SKM-1 (cell line): ENCODE data around the gene CCDC85C.

Experiments used
- DNase-seq: peaks from one replicate; lab custom pipeline; 2025; ENCODE audit not compliant: unreplicated experiment; lab: John Stamatoyannopoulos, UW

CCDC85C gene

DNA sequence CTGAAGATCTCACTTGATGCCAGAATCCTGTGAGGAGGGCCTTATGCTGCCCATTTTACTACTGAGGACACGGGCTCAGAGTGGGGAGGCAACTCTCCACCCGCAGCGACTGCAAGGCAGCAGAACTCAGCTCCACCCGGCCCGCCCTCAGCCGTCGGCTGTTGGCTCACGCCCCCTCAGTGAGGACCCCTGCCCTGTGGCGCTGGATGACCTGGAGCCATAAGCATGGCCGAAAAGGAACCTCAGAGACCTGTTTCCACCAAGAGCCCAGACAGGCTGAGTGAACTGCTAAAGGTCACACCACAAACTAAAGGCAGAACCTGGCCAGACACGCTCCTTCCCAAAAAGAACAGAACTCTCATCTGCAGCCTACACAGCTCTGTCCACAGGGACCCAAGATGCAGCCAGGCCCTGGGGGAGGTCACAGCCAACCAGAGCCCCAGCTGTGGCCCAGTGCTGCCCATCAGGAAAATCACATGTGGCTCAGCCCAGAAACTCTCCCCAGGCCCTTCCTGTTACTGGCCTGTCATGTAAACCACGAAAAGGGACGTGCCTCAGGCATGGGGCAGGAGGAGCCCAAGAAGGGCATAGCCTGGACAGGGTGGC is 90.0 kb downstream of the CCDC85C start:
- DNase-seq, result no peak

DNA sequence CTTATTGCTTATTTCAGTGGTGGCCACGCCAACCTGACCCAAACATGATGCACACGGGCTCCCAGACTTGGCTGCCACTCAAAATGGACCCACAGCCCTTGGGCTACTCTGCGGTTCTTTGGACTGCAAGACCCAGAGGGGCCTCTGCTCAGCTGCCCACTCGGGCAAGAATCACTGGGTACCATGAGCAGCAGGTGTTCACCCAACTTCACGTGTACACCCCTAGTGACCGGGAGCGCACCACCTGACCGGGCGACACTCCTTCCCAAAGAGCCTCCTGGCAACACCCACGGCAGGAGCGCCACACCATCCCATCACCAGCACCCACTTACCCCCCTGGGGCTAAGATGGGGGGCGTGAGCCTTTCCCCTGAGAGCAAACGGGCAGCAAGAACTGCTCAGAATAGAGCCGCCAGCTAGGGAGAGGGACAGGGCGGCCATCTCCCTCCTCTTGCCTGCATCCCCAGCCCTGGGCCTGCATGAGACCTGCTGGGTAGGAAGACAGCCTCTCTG is 90.8 kb downstream of the CCDC85C start:
- DNase-seq, result no peak

DNA sequence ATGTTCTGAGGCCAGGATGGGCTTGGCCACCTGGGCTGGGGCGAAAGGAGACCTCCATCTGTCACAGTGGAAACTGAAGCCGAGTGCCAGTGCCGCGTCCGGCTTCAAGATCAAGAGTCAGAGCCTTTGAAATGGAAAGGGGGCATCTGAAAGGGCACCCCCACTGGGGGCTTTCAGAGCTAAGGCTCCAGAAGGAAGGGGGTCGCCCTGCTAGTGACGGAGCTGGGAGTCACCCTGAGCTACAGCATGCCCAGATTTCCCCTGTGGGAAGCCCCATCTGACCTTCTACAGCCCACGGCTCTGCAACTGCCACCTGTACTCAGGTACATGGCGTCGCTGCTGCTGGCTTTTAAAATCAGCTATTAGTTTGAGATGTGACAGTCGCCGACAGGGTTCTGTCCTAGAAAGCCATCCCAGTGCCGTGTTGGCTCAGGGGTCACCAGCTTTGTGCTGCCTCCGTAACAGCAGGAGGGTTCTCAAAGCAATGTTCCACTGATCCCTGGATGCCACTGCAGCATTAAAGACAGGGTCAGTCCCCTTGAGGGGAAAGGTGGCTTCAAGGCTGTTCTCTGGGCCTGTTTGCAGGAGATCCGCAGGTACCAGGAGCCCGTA is 91.3 kb downstream of the CCDC85C start:
- no peak for DNase-seq

DNA sequence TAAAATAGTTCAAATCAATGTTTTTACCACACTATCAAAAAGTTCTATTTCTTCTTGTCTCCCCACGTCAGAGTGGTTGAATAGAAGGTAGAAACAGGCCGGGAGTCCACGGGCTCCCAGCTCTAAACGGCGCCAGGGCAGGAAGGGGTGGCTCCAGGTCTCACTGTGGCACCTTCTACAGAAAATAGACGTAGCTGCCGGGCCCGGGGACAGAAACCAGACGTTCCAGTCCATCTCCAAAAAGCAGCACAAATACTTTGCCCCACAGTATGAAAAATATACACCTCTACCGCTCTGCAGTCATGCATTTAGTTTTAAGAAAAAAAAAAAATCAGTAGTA is 91.9 kb downstream of the CCDC85C start:
- no peak for DNase-seq

DNA sequence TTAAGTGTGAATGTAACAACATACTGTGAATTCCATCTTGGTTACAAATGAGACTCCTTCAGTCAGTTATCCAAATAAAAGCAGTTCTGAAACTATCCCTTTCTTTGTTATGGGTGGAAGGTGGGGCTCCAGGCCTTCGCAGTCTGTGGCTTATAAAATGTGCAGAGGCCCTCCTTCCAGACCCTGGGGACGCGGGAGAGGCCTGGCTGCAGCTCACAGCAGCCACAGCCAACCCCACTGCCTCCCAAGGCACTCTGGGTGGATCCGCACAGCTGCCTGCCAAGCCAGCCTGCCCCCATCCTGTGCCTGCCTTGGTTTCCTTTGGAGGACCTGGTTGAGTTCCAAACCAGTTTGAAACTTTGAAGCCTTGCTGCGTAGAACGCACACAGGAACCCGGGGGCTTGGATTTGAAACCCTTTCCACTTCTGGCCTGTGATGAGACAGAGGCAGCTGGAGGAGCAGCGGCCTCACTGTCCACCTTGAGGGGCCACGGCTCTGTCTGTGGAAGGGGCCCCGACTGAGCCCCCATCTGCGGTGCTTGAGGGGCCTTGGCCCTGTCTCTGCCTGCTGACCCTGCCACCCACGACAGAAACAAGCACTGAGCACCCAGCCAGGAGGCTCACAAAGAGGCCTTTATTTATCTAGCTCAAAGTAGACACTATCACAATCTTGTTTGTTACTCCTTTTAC is 92.4 kb downstream of the CCDC85C start:
- DNase-seq, result no peak

DNA sequence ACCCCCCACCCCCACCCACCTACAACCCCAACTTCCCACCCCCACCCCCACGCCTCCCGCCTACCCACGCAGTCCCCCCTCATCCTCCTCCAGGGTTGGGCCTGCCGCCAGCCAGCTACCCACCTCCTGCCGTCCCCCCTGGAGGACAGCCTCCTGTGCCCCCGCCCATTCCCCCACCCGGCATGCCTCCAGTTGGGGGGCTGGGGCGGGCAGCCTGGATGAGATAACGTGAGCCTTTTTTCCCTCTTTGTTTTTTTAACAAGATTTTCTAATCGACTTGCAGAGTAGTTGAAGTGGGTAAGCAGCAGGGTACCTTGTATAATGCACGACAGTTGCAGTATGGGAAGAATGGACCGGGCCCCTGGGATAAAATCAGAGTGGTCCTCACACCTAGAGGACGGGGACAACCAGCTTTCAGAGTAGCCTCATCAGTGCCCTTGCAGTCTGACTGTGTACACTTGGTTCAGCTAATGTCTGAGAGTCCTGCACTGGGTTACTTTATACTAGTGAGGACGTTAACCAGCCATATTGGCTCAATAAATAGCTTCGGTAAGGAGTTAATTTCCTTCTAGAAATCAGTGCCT is 93.4 kb downstream of the CCDC85C start:
- DNase-seq, result no peak

DNA sequence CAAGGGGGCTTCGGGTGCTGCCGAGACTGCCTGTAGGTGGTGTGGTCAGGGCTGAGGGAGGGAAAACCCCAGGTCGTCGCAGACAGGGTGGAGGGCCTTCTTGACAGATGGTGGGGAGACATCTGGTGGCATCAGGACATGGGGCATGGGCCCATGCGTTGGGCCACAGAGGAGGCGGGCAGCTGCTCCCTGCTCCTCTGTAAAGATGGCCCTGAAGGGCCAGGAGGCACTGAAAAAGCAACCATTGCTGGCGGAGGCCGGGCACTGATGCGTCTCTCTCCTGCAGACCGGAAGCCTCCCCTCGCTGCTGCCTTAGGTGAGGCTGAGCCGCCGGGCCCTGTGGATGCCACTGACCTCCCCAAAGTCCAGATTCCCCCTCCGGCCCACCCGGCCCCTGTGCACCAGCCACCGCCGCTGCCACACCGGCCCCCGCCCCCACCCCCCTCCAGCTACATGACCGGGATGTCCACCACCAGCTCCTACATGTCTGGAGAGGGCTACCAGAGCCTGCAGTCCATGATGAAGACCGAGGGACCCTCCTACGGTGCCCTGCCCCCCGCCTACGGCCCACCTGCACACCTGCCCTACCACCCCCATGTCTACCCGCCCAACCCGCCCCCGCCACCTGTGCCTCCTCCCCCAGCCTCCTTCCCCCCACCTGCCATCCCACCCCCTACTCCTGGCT is 94.0 kb downstream of the CCDC85C start:
- DNase-seq, result no peak

DNA sequence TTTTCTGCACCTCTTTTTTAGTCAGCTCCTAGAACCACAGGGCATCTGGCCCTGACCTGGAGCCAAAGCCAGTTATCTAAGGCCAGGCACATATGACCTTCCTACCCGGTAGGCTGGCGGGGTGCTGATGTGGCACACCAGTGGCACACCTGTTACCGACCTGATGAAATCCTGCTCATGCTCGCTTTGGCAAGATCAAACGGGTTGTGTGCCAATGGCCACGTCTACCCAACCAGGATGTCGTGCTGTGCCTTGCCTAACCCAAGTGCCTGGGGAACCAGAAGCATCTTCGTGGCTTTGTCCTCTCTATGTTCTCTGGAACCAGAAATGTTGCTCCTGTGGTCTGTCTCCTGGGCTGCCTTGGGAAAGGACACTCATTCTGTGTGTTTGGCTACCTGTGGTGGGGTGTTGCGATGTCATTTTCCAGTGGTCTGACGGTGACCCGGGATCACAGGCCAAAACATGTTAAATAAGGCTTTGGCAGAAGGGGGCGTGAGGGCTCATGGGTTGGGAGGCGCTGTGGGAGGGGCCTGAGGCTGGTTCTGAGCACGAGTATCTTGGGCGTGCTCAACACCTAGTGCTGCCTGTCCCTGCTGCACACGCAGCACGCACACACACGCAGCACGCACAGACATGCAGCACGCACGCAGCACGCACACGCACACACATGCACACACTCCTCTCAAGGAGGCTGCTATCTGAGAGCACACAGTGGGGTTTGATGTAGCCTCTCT is 94.9 kb downstream of the CCDC85C start:
- no peak for DNase-seq

DNA sequence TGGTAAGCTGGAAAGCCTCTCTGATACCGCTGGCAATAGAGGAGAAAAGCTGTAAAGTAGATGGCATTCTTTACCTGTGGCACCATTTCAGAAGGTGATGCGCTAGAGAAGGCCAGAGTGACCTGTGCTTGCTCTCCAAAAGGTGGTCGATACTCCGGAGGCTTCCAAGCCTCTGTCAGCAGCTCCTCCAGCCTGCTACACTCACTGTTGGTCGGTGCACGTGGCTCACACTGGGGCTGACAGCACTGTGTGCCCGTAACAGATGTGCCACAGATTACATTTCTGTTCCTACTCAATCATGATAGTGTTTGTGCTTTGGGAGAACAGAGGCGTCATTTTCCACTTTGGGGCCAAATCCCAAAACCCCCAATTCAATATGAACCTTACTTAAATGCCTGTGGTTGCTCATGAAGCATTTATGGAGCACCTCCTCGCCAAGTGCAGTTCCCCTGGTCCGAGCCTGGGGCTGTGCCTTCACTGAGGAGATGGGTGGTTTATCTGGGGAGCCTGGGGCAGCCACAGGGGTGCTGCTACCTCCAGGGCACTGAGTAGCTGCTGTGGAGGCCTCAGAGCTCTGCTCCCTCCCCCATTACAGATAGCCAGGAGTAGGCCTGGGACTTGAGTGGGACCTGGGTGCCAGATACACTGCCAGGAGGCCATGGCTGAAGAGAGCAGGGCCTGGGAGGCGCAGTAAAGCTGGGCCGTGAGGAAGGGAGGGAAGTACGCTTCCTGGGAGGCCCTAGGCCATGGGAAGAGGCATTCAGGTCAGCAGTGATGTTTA is 96.0 kb downstream of the CCDC85C start:
- no peak for DNase-seq

DNA sequence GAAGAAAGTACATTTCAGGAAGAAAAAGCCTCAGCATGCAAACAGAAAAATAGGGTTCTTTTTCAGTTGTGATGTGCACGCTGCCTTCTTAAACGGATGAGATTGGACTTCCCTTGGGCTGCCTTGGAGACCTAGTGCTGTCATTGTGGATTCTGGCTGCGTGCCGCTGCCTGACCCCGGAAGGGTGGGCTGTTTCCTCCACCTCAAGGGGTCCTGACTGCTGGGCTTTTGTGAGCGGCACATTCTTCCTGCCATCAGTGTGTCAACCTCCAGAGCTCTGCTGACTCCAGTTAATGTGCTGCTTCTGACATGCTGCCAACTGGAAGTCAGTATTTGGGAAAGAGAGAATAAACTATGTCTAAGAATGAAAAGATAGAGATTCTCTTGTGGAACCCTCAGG is 97.7 kb downstream of the CCDC85C start:
- DNase-seq, result no peak

DNA sequence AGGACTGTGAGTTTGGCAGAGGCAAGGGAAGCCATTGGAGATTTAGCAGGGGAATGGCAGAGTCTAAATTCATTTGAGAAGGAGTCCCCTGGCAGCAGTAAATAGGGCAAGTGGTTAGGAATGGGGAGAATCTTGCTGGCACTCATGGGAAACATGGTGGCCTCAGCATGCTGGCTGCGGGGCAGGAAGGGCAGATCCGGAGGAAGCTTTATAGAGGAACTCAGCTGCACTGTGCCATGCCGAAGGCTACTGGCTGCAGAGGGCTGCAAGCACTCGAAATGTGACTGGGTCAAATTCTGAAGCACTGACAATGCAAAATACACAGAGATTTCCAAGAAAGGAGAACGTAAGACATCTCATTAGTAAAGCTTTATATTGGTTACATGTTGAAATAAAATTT is 98.9 kb downstream of the CCDC85C start:
- DNase-seq, result no peak

DNA sequence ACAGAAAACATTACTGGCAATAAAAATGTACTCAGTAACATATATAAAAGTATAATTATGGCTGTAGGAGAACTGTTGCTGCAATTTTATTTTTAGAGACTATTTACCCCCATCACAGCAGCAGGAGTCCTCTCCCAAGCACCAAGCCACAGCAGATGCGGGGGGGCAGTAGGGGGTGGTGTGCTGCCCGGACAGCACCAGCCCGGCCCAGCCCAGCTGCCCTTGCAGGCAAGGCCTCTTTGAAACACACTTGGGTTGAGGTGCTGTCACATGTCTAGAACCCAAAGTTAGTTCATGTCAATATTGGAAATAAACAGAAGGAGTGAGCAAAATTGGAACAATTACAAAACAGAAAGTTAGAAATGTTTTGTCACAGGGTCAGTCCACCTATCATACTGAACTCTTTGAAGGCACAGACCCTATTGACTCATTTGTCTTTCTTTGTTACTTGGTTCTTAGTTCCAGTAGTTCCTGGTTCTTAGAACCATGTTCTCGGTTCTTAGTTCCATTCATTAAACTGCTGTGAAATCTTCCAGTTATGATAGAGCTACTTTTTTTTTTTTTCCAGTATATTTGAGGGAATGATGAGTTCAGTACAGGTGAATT is 100.1 kb downstream of the CCDC85C start:
- DNase-seq, result no peak

DNA sequence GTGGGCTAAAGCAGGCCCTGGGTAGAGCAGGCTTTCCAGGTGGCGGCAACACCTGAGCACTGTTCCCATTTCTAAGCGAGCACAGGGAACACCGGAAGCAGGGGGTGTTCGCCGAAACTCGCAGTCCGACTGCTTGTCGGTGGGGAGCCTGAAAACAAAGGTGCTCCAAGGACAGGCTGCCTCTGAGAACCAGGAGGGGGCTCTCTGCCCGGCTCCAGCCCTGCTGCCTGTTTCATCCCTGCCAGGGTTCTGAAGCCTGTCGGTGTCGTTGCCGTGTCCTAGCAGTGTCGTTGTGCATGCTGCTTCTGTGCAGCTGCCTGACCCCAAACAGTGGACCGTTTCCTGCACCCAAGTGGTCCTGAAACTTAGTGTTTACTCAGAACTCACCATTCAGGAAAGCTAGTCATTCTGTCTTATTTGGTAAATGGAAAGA is 101.0 kb downstream of the CCDC85C start:
- DNase-seq, result no peak

DNA sequence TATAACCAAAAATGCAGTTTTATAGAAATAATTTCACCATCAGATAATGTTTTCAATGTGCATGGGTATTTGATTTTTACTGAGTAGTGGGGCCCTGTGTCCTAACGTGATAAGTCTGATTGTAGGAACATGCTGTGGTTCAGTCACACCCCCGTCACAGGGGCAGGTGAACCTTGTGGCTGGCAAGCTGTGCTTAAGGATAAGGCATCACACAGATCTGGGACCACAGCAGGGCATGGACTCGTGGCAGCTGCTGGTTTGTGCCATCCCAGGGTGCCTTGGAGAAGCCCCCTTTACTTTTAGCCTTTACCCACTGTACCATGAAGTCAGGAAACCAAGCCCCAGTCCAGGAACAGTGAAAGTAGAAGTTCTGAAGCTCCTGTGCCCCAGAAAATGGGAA is 106.1 kb downstream of the CCDC85C start:
- no peak for DNase-seq

DNA sequence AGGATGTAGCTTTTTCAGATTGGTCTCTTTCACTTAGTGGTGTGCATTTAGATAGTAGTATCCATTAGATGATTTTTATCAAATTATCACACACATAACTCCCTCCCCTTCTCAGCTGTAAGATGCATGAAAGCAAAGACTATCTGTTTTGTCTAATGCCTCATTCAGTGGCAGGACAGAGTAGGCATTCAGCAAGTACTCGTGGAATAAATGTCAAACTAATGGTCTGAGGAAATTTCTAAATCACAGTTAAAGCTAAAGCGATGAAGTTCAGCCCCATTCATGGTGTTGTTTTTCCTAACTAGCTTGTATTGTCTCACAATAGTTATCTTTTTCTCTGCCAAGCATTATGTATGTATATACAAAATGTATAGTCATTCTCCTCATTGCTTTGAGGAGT is 106.7 kb downstream of the CCDC85C start:
- DNase-seq, result no peak

DNA sequence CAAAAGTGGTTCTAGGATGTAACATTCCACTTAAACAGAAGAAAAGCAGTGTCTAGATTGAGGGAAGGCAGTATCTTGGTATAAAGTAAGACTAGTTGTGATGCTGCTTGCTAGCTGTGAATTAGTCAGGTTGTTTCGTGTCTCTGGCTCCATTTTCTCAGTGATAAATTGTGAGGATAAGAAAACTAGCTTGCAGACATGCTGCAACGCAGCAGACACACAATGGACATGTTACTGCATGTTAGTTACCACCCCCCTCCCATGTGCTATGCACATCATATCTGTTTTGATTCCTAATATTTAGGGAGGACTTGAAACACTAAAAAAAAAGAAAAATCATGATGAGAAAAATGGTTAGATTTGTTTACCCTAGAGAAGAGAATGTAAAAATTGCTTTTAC is 119.9 kb downstream of the CCDC85C start:
- DNase-seq, result no peak

DNA sequence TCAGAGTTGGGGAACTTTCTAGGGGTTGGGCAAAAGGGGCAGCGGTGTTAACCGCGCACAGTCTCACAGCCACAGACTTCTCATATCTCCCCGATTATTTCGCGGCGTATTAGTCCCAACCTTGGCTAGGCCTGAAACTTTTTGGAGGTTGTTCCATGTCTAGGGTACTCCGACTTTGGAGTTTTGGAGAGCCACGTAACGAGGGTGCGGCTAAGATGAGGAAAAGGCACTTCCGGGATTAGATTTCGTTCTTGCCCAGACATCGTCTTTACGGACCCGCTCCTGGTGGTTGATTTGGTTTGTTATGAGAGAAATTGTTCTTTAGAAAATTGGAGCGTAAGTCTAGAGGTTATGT is 122.3 kb downstream of the CCDC85C start:
- no peak for DNase-seq

DNA sequence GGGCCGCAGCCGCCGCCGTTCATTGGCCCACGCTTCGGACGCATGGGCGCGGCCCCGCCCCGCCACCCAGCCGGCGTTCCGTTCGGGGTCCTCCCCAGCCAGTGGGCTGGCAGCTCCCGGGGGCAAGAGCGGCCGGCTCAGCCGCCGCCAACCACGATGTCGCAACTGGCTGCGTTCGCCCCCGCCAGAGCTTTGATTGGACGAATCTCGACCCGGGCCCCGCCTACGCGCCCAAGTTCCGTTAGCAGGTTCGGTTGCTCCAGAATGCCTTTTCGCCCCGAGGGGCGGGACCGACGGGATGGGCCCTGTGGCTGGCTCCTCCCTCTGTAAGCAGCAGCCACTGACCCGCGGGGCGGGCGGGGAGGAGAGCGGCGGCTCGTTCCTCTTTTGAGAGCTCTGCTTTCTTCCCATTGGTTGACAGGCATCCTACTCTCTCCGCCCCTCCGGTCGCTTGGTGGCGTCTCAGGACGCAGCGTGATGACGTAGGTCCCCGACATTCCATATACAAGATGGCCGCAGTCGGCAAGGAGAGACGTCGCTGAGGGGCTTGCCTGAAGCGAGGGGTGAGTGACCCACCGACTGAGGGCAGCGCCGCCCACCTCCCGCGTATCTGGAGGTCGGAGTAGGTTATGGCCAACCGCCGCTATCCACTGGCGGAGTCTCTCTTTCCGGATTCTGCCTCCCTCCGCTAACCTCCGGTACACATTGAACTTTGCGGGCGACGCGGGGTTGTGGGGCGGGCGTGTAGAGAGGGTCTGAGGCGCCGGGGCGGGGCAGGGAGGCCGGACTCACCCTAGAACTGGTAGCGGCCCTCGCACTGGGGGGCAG is 122.9 kb downstream of the CCDC85C start, which contains the start of gene CCNK:
Gene CCNK, plus strand, starts transcription at position 493 of the 828 bp plus-strand sequence. CDS start 11,269 bp downstream, outside the sequence.
- DNase-seq, result peak; percentile 71
